ENCODE data around the gene CYB561D1. TPM values are rescaled to one million over a fixed set of nuclear protein-coding genes. Genes with fewer than 3 reads are reported as not detected.

CYB561D1 gene
- total and polyA plus RNA-seq, 9 of the 15 experiments (the other 6 are each of a cell fraction or from before 2014, with no cell fraction given): 0.71 to 7.2 (median 3.5) TPM

DNA sequence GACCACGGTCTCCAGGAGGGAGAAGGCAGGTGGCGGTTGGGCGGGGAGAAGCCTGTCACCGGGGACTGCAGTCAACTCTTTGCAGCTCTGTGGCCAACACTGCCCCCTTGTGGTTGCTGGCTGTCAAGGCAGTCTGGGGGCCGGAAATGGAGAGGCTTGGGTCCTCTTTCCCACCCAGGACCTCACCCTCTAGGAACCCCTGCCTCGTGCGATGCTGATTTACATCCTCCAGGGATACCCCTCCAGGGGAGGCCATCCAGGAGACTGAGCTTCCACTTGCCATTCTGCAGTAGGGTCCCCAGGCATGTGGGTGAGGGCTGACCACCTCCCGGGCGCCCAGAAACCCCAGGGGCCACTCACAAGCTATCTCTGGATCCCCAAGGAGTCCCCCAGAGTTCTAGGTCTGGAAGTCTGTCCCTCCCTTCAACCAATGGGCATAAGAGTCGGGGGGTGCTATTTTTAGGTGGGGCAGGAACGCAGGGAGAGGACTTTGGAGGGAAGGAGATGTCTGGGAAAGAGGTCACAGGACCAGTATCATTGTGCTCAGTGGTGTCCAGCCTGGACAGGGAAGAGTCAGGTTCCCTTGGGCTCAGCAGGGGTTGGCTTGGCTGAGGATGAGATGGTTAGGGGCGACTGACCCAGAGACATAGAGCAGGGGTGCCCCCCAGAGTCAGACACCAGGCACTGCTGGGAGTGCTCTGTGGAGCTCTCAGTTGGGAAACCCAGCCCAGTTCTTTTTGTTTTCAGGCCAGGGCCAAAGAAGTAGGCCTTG is 38.7 kb downstream of the CYB561D1 start (continued):
- TF ChIP-seq, protein P1, sequence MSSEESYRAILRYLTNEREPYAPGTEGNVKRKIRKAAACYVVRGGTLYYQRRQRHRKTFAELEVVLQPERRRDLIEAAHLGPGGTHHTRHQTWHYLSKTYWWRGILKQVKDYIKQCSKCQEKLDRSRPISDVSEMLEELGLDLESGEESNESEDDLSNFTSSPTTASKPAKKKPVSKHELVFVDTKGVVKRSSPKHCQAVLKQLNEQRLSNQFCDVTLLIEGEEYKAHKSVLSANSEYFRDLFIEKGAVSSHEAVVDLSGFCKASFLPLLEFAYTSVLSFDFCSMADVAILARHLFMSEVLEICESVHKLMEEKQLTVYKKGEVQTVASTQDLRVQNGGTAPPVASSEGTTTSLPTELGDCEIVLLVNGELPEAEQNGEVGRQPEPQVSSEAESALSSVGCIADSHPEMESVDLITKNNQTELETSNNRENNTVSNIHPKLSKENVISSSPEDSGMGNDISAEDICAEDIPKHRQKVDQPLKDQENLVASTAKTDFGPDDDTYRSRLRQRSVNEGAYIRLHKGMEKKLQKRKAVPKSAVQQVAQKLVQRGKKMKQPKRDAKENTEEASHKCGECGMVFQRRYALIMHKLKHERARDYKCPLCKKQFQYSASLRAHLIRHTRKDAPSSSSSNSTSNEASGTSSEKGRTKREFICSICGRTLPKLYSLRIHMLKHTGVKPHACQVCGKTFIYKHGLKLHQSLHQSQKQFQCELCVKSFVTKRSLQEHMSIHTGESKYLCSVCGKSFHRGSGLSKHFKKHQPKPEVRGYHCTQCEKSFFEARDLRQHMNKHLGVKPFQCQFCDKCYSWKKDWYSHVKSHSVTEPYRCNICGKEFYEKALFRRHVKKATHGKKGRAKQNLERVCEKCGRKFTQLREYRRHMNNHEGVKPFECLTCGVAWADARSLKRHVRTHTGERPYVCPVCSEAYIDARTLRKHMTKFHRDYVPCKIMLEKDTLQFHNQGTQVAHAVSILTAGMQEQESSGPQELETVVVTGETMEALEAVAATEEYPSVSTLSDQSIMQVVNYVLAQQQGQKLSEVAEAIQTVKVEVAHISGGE (CRISPR knock-in tag; IDR thresholded peaks at IDR 0.05): no peak
- TF ChIP-seq SIN3A (IDR thresholded peaks at IDR 0.05; ENCODE audit: borderline replicate concordance in 2 of 2, control insufficient read depth in 1 of 2, low read depth in 2 of 2, low read length in 2 of 2) (0 out of 4 replicates have a peak, but pooled peaks of 1 of the 2 experiments have one; percentile 7), RB1 (IDR thresholded peaks at IDR 0.05; ENCODE audit: low read depth) (peak; percentile 77), TAF7 (tag; IDR thresholded peaks at IDR 0.05) (no peak), STAG1 (CRISPR knock-in tag; IDR thresholded peaks at IDR 0.05; ENCODE audit: borderline replicate concordance) (peak; percentile 92), SIRT6 (IDR thresholded peaks at IDR 0.05; ENCODE audit: low read depth, low read length) (no peak), ZNF143 (CRISPR knock-in tag; IDR thresholded peaks at IDR 0.05) (no peak), ESRRA (IDR thresholded peaks at IDR 0.05; ENCODE audit: borderline replicate concordance, low read depth) (peak; percentile 13; the same call in 1 of the 2 replicates), GATAD2B (IDR thresholded peaks at IDR 0.05; ENCODE audit: borderline replicate concordance) (no peak), SMAD4 (CRISPR knock-in tag; conservative IDR thresholded peaks at IDR 0.05) (no peak), FIP1L1 (IDR thresholded peaks at IDR 0.05; ENCODE audit: low read depth, low read length, poor library complexity, severe bottlenecking) (no peak), GABPB1 (CRISPR knock-in tag; IDR thresholded peaks at IDR 0.05) (peak; percentile 78)
- TF ChIP-seq, protein P2, sequence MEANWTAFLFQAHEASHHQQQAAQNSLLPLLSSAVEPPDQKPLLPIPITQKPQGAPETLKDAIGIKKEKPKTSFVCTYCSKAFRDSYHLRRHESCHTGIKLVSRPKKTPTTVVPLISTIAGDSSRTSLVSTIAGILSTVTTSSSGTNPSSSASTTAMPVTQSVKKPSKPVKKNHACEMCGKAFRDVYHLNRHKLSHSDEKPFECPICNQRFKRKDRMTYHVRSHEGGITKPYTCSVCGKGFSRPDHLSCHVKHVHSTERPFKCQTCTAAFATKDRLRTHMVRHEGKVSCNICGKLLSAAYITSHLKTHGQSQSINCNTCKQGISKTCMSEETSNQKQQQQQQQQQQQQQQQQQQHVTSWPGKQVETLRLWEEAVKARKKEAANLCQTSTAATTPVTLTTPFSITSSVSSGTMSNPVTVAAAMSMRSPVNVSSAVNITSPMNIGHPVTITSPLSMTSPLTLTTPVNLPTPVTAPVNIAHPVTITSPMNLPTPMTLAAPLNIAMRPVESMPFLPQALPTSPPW (CRISPR knock-in tag; IDR thresholded peaks at IDR 0.05): peak; percentile 61
- TF ChIP-seq, protein P3, sequence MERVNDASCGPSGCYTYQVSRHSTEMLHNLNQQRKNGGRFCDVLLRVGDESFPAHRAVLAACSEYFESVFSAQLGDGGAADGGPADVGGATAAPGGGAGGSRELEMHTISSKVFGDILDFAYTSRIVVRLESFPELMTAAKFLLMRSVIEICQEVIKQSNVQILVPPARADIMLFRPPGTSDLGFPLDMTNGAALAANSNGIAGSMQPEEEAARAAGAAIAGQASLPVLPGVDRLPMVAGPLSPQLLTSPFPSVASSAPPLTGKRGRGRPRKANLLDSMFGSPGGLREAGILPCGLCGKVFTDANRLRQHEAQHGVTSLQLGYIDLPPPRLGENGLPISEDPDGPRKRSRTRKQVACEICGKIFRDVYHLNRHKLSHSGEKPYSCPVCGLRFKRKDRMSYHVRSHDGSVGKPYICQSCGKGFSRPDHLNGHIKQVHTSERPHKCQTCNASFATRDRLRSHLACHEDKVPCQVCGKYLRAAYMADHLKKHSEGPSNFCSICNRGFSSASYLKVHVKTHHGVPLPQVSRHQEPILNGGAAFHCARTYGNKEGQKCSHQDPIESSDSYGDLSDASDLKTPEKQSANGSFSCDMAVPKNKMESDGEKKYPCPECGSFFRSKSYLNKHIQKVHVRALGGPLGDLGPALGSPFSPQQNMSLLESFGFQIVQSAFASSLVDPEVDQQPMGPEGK (CRISPR knock-in tag; IDR thresholded peaks at IDR 0.05; ENCODE audit: borderline replicate concordance): no peak
- TF ChIP-seq, protein P4, sequence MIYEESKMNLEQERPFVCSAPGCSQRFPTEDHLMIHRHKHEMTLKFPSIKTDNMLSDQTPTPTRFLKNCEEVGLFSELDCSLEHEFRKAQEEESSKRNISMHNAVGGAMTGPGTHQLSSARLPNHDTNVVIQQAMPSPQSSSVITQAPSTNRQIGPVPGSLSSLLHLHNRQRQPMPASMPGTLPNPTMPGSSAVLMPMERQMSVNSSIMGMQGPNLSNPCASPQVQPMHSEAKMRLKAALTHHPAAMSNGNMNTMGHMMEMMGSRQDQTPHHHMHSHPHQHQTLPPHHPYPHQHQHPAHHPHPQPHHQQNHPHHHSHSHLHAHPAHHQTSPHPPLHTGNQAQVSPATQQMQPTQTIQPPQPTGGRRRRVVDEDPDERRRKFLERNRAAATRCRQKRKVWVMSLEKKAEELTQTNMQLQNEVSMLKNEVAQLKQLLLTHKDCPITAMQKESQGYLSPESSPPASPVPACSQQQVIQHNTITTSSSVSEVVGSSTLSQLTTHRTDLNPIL (CRISPR knock-in tag; IDR thresholded peaks at IDR 0.05): no peak
- TF ChIP-seq, protein P5, sequence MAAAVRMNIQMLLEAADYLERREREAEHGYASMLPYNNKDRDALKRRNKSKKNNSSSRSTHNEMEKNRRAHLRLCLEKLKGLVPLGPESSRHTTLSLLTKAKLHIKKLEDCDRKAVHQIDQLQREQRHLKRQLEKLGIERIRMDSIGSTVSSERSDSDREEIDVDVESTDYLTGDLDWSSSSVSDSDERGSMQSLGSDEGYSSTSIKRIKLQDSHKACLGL (CRISPR knock-in tag; IDR thresholded peaks at IDR 0.05; ENCODE audit: borderline replicate concordance, poor library complexity, severe bottlenecking): no peak

Measured in K562 (cell line).